OCI-LY1 (cell line): ENCODE data around the gene HOXC11.

ENCODE experiments used
- H2AFZ ChIP-seq: fragments of 200-600 bp; sonication (generic), shearing (Covaris generic); 2 replicates; pipeline ENCODE4 v1.6.0; 2014; ENCODE audit warnings: antibody characterized with exemption, mild to moderate bottlenecking, low read length
- H3F3A ChIP-seq: fragments of 200-600 bp; sonication (generic), shearing (Covaris generic); 2 replicates; pipeline ENCODE4 v1.6.0; 2014; ENCODE audit warnings: mild to moderate bottlenecking, antibody characterized with exemption, low read length, moderate library complexity; ENCODE audit not compliant: insufficient read depth
- H3K27ac ChIP-seq: fragments of 200-600 bp; sonication (generic); 2 replicates; pipeline ENCODE4 v1.5.1; 2014; ENCODE audit warnings: low read length, mixed run types, mild to moderate bottlenecking, low read depth; ENCODE audit not compliant: poor library complexity, severe bottlenecking
- H3K27me3 ChIP-seq: fragments of 200-600 bp; sonication (generic); 2 replicates; pipeline ENCODE4 v1.6.0; 2014; ENCODE audit warnings: antibody characterized with exemption, mild to moderate bottlenecking, low read length, moderate library complexity; ENCODE audit not compliant: insufficient read depth
- H3K36me3 ChIP-seq: fragments of 200-600 bp; sonication (generic); 2 replicates; pipeline ENCODE4 v1.6.1; 2014; ENCODE audit warnings: mild to moderate bottlenecking, antibody characterized with exemption, low read length, moderate library complexity, mixed read lengths; ENCODE audit not compliant: insufficient read depth
- H3K4me1 ChIP-seq: fragments of 200-600 bp; sonication (generic); 2 replicates; pipeline ENCODE4 v1.5.1; 2014; ENCODE audit warnings: mild to moderate bottlenecking, low read length, moderate library complexity; ENCODE audit not compliant: insufficient read depth, severe bottlenecking
- H3K4me2 ChIP-seq: fragments of 200-600 bp; sonication (generic), shearing (Covaris generic); 2 replicates; pipeline ENCODE4 v1.6.1; 2014; ENCODE audit warnings: low read length
- H3K4me3 ChIP-seq: fragments of 200-600 bp; sonication (generic); 2 replicates; pipeline ENCODE4 v1.5.1; 2014; ENCODE audit warnings: low read length, low read depth, mild to moderate bottlenecking, mixed read lengths; ENCODE audit not compliant: poor library complexity, severe bottlenecking
- H3K79me2 ChIP-seq: fragments of 200-600 bp; shearing (Covaris generic); 2 replicates; pipeline ENCODE4 v1.6.1; 2016; ENCODE audit warnings: mixed run types, low read length, mixed read lengths; ENCODE audit not compliant: insufficient read depth
- H3K9ac ChIP-seq: fragments of 200-600 bp; sonication (generic), shearing (Covaris generic); 2 replicates; pipeline ENCODE4 v1.6.1; 2014; ENCODE audit warnings: mild to moderate bottlenecking, low read length, mixed read lengths
- H3K9me2 ChIP-seq: fragments of 200-600 bp; sonication (generic), shearing (Covaris generic); 2 replicates; pipeline ENCODE4 v1.6.1; 2014; ENCODE audit warnings: low read depth, mild to moderate bottlenecking, low read length, mixed read lengths
- H3K9me3 ChIP-seq: fragments of 200-600 bp; shearing (Covaris generic); 2 replicates; pipeline ENCODE4 v1.6.1; 2014; ENCODE audit warnings: low read length, mixed read lengths
- H4K20me1 ChIP-seq: fragments of 200-600 bp; sonication (generic), shearing (Covaris generic); 2 replicates; pipeline ENCODE4 v1.6.0; 2016; ENCODE audit warnings: mild to moderate bottlenecking, low read length; ENCODE audit not compliant: insufficient read depth
- EZH2 ChIP-seq: fragments of 200-600 bp; sonication (generic), shearing (Covaris generic); IDR thresholded peaks from 2 replicates; pipeline ENCODE4 v1.8.0; 2017; ENCODE audit warnings: borderline replicate concordance, mixed run types, mild to moderate bottlenecking, antibody characterized with exemption, low read length, moderate library complexity, mixed read lengths
- TF ChIP-seq, protein P1 (sequence below): fragments of 200-600 bp; sonication (generic), shearing (Covaris generic); IDR thresholded peaks from 2 replicates; pipeline ENCODE4 v1.5.1; 2017; ENCODE audit warnings: mild to moderate bottlenecking, antibody characterized with exemption, low read length, moderate library complexity, mixed read lengths

The HOXC11 gene

DNA sequence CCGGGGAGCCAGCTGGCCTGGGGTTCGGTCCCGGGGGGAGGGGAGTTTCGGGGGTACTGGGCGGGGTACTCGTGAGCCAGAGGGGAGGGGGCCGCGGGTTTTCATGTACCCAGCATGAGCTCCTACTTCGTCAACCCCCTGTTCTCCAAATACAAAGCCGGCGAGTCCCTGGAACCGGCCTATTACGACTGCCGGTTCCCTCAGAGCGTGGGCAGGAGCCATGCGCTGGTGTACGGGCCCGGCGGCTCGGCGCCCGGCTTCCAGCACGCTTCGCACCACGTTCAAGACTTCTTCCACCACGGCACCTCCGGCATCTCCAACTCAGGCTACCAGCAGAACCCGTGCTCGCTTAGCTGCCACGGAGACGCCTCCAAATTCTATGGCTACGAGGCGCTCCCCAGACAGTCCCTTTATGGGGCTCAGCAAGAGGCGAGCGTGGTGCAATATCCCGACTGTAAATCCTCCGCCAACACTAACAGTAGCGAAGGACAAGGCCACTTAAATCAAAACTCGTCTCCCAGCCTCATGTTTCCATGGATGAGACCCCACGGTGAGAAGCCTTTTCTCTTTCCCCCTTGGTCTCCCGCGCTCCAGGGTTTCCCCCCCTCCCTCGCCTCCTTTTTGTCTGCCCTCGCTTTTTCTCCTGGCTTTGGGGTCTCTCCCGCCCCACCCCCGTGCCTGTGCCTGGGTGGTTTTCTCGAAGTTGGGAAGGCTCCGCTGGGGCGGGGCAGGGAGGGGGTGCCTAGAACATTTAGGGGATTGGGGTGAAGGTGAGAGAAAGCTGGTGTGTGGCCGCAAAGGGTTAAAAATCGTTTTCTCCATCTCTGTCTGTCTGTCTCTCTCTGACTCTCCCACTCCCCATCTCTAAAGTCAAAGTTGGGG is 36.5 kb downstream of the HOXC11 start:
- H3K4me3 ChIP-seq = no peak overlapping the region
- H3K27ac ChIP-seq = no peak overlapping the region
- no peaks in the 10 kb centered on the region for H4K20me1 ChIP-seq
- TF ChIP-seq, protein P1, sequence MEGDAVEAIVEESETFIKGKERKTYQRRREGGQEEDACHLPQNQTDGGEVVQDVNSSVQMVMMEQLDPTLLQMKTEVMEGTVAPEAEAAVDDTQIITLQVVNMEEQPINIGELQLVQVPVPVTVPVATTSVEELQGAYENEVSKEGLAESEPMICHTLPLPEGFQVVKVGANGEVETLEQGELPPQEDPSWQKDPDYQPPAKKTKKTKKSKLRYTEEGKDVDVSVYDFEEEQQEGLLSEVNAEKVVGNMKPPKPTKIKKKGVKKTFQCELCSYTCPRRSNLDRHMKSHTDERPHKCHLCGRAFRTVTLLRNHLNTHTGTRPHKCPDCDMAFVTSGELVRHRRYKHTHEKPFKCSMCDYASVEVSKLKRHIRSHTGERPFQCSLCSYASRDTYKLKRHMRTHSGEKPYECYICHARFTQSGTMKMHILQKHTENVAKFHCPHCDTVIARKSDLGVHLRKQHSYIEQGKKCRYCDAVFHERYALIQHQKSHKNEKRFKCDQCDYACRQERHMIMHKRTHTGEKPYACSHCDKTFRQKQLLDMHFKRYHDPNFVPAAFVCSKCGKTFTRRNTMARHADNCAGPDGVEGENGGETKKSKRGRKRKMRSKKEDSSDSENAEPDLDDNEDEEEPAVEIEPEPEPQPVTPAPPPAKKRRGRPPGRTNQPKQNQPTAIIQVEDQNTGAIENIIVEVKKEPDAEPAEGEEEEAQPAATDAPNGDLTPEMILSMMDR = no peak
- TF ChIP-seq EZH2 = no peak
- no peaks in the 10 kb centered on the region for H3K79me2 ChIP-seq
- H3K9me3 ChIP-seq = no peaks in the 10 kb centered on the region
- H3K9me2 ChIP-seq = no peaks in the 10 kb centered on the region
- H3K36me3 ChIP-seq = no peaks in the 10 kb centered on the region
- no peak overlapping the region; the same call in 1 of the 2 replicates for H3K4me2 ChIP-seq
- no peak overlapping the region for H3K9ac ChIP-seq
- no peaks in the 10 kb centered on the region for H3F3A ChIP-seq
- no peak overlapping the region for H2AFZ ChIP-seq
- H3K4me1 ChIP-seq = peaks cover 6% of the 10 kb centered on the region
- H3K27me3 ChIP-seq = peaks cover 10% of the 10 kb centered on the region; the same call in 1 of the 2 replicates

DNA sequence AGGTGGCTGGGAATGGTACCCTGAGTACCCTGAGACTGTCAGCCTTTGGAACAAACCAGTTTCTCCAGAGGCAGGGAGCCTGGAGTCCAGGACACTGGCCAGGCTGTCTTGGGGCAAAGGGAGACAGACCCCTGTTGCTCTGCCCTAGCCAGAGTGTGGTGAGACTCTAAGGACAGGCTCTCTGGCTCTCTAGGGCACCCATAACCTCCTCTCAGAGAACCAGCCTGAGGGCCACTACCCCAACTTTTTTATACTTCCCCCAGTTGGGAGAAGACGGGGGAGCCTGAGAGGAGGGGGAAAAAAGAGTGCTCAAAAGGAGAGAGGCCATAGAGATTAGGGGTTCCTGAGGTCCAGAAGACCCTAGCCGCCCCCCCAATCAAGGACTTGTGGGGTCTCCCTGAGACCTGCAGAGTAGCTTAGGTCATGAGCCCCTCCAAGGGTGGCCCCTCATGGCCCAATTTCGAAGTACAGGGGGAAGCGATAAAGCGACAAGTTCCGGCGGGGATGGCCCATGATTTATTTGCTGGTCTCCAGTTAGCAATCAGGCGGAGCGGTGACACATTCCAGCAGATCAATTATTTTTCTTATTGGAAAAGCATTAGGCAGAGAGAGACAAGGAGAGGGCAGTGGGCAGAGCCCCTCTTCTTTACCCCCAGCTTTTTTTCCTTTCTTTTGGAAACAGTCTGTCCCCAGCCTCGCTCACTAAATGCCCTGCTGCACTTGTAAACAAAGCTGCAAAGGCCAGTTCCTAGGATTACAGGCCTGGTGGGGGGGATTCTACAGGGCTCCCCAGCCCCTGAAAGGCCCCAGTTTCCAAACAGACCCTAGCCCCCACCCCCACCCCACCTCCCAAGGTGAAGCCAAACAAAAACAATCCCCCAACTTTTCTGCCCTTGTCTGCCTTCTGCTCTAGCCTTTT is 37.4 kb downstream of the HOXC11 start:
- Histone ChIP-seq H2AFZ (no peak overlapping the region), H3K4me2 (no peak overlapping the region), H3K9me2 (no peaks in the 10 kb centered on the region), H3K79me2 (no peaks in the 10 kb centered on the region), H3K4me1 (peaks cover 6% of the 10 kb centered on the region), H3F3A (no peaks in the 10 kb centered on the region), H3K9ac (no peak overlapping the region), H3K9me3 (no peaks in the 10 kb centered on the region), H3K27ac (no peak overlapping the region), H3K27me3 (peaks cover 10% of the 10 kb centered on the region; the same call in 1 of the 2 replicates), H3K4me3 (no peak overlapping the region), H3K36me3 (no peaks in the 10 kb centered on the region), H4K20me1 (no peaks in the 10 kb centered on the region)
- TF ChIP-seq, protein P1 = no peak
- no peak for TF ChIP-seq EZH2

DNA sequence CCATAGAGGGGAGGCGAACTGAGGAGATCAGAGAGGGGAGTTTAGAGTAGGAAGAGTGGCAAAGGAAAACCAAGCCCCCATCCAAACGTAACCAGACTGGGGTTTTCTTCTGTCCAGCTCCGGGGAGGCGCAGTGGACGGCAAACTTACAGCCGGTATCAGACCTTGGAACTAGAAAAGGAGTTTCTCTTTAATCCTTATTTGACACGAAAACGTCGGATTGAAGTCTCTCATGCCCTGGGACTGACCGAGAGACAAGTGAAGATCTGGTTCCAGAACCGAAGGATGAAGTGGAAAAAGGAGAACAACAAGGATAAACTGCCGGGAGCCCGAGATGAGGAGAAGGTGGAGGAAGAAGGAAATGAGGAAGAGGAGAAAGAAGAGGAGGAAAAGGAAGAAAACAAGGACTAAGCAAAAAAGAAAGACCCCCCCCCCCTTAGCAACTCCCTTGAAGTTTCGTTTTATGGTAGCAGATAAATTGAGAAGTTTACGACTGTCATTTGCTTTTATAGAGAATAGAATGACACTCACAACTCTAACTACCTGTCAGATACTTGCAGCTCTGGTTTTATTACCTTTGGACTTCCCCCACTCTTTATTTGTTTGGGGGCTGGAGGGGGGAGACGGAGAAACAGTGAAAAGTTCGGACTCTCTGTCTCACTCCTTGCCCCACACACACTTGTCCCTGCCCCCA is 38.2 kb downstream of the HOXC11 start:
- TF ChIP-seq EZH2 = no peak
- TF ChIP-seq, protein P1 = no peak
- Histone ChIP-seq H3K4me2 (no peak overlapping the region; the same call in 1 of the 2 replicates), H3K27ac (no peak overlapping the region), H3K27me3 (peaks cover 10% of the 10 kb centered on the region; the same call in 1 of the 2 replicates), H3K4me1 (peaks cover 5% of the 10 kb centered on the region), H2AFZ (no peak overlapping the region), H3K79me2 (no peaks in the 10 kb centered on the region), H4K20me1 (no peaks in the 10 kb centered on the region), H3K9ac (no peak overlapping the region), H3K4me3 (no peak overlapping the region), H3K9me3 (no peaks in the 10 kb centered on the region), H3K9me2 (no peaks in the 10 kb centered on the region), H3F3A (no peaks in the 10 kb centered on the region), H3K36me3 (no peaks in the 10 kb centered on the region)
